ENCODE measurements around the gene RXFP2.
A peak's percentile ranks its signal among the peaks of the same experiment; 100 is the strongest.

The RXFP2 gene, protein sequence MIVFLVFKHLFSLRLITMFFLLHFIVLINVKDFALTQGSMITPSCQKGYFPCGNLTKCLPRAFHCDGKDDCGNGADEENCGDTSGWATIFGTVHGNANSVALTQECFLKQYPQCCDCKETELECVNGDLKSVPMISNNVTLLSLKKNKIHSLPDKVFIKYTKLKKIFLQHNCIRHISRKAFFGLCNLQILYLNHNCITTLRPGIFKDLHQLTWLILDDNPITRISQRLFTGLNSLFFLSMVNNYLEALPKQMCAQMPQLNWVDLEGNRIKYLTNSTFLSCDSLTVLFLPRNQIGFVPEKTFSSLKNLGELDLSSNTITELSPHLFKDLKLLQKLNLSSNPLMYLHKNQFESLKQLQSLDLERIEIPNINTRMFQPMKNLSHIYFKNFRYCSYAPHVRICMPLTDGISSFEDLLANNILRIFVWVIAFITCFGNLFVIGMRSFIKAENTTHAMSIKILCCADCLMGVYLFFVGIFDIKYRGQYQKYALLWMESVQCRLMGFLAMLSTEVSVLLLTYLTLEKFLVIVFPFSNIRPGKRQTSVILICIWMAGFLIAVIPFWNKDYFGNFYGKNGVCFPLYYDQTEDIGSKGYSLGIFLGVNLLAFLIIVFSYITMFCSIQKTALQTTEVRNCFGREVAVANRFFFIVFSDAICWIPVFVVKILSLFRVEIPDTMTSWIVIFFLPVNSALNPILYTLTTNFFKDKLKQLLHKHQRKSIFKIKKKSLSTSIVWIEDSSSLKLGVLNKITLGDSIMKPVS
- total RNA-seq: 0 reads per million in 3 experiments

DNA sequence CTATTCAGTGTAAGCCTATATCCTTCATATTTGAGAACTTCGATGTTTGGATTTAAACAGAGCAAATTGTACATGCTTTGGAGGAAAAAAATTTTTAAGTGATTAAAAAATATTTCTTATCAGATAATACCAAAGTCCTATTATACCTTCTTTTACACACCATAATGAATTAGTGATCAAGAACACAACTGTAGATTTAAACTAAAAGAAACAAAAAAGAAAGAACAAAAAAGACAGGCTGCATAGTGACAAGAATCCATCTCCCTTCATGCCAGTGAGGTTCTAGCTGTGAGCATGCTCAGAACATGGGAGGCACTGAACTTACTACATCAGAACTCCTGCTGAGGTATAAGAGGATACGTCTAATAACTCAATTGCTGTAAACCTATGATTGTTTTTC, at the start of gene RXFP2:
Gene RXFP2 (plus strand): TSS at position 301 of the 400 bp plus-strand sequence. CDS start 87 bp downstream, at position 388.
- no peak for DNase-seq

DNA sequence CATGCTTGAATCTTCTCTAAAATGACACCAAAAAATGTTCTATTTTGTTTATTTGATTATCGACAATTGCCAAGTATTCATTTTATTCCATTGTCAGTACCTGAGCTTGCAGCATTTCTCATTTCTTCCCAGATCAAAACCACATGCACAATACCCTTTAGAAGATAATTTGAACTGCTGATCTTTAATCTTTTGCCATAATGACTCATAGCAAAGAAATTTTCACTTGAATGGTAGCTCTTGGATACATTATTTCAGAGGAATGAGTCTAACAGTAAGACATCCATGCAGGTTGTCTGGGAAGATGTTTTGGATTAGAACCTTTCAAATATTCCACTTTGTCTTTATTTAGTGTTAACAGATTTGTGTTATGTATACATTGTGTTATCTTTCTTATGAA, 42.0 kb upstream of the RXFP2 start:
- DNase-seq: no peak

DNA sequence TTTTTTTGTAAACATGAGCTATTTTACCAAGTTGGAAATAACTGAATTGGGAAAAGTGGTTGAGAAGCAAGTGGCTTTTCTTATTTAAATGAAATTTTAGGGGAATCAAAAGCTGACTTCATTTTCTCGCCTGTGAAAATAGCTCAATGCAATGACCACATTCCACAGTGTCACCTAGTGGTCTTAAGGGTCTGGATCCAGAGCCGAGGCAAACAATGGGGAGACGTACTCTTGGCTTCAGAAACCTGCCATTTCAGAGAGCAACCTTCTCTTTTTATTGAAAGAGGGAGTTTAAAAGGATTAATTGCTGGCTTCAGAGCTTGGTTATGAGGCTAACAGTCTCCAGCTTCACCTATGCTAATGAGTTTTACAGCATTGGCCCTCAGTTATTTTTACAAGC, 39.7 kb upstream of the RXFP2 start:
- no peak for DNase-seq

DNA sequence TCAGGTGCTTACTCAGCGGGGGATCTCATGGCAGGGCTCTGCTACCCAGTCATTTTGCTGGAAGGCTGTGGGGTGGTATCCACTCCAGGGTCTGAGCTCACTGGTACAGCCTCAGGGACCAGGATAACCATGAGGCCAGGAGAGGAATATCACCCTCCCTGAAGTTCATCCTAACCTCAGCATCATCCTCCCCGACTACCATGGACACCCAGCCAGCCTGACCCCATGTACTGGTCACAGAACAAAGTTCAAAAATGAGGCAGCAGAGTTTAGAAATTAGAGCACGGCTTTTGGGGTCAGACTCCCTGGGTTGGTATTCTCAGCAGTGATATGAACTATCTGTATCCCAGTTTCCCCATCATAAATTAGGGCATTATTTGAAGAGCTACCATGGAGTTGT, 35.5 kb upstream of the RXFP2 start:
- no peak for DNase-seq

DNA sequence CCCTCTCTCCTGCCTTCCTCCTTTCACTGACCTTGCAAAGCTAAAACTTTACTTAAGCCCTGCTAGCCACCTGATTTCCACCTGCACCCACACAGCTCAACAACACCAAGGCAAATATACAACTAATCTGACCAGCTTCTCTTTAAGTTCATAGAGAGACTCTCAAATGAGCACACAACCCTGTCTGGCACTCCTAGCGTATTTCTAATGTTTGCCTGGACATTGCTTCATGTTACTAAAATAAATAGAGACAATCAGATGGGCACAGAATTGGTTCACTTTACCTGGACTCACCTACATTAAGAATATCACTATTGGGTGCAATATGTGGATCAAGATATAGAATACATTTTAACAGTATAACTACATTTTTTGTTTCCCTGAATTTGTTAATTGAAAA, 33.2 kb upstream of the RXFP2 start:
- DNase-seq: no peak

DNA sequence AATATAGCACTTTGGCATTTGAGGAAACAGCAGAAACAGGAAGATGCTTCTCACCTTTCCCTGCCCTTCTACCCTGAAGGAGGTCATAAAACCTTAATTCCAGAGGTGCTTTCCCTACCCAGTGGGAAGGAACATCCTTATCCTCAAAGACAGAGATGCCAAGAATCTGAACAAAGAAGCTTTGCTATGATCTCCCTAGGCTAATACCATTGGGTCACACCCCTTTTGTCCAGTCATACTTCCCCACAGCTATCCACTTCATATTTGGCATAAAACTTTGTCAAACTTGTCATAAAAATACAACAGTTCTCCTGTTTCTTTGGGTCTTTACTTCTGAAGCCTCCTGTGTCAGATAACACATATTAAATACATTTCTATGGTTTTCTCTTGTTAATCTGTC, 21.7 kb upstream of the RXFP2 start:
- no peak for DNase-seq

DNA sequence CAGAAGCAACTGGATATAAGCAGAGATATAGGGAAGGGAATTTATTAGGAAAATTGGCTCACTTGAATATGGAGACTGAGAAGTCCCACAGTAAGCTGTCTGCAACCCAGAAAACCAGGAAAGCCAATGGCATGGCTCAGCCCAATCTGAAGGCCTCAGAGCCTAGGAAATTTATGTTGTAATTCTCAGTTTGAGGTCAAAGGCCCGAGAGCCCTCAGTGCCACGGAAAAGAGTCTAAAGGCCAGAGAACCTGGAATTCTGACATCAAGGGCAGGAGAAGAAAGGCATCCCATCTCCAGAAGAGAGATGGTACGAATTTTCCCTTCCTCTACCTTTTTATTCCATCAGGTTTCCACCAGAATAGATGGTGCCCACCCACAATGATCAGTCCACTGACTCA, 20.1 kb upstream of the RXFP2 start:
- DNase-seq: no peak

DNA sequence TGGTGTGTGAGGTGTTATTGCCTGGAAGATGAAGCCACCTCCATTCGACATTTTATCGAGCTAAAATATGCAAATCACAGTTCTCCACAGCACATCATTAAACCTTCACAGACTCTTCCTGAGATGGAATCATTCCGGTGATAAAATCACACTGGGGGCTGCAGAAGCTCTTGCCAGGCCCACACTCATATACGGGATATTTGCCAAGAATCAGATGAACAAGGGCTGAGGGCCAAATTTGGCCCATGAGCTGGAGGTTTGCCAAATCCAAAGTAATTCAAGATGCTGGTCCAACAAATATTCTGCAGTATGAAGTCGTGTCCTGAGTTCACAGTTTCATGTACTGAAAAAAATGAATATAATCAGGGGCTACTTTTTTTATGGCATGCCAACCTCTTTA, 16.7 kb upstream of the RXFP2 start:
- DNase-seq: no peak

DNA sequence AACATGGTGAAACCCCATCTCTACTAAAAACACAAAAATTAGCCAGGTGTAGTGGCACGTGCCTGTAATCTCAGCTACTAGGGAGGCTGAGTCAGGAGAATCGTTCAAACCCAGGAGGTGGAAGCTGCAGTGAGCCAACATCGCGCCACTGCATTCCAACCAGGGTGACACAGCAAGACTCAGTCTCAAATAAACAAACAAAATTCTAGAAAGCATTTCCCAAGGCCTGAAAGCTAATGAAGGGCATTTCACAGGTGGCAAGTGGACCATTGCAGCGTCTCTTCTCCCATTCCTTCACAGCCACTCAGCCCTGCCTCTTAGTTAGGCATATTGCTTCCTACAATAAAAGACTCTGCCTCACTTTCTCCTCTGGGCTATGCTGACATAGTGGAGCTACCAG, 13.5 kb upstream of the RXFP2 start:
- no peak for DNase-seq

DNA sequence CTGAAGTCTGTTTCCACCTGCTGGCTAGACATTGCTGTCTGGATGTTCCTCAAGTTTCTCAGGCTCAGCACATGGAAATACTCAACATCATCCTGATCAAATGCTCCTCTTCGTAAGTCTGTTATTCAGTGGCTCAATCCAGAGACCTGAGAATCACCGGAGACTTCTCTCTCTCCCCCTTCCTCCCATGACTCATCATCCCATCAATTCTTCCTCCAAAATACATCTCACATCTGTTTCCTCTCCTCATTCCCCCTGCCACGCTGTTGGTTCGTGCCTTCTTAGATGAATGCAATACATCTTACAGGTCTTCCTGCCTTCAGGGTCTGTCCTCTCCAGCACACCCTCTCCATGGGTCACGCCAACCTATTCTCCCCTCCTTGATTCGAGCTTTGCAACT, 7.4 kb upstream of the RXFP2 start:
- no peak for DNase-seq

DNA sequence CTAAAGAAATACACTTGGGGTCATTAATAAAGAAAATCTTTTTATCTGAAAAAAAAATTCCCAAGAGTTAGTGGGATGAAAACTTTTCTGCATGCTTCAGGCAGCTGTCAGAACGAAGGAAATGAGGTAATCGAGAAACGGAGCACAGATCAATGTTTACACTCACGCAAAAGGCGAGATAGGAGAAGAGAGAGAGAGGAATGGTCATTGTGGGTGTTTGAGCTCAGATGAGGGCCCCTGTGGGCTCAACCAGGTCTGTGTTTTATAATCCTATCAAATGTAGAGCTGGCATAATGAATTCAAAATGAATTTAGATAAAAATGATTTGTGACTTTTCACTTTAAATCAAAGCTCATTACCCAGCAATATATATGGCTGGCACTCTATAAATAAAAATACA, 6.3 kb upstream of the RXFP2 start:
- no peak for DNase-seq

DNA sequence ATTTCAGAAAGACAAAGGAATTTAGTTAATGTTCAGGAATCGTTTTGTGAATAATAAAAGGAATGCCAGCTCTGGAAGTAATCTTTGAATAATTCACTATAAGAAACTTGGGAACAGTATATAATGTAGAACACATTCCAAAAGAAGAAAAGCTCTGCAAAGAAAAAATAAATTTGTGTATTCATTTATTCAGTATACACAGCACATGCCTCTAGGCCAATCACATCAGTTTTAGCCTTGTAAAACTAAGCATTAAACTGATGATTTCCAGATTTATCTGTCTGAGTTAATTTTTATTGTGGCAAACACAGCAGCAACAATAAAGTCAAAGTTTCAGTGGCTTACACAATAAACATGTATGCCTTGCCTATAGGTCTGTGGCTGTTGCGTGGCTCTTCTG, 5.7 kb upstream of the RXFP2 start:
- no peak for DNase-seq

DNA sequence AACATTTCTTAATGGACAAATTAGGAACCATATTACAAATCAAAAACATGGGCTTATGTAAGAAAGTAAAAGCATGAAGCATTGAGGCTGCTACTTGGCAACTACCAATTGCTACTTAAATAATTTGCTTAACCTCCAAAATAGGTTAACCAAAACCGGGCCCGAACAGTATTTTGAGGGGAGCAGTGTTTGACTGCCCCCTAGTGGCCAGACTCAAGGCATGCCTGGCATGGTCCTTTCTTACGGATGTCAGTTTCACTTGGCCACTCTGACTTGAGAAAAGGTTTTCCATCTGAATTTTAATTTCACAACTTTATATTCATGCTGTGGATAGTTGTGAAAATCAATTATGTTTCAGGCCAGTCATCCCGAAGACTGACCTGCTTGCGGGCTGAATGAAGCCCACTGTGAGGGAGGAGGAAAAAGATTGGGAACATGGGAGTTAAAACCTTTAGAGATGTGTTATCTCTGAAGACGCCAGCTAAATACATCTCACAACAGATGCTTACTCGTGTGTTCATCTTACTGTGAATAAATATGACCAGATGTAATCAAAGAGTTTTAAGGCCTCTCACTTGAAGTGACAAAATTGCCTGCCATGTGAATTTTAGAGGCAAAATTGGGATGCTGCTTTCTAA, 2.9 kb downstream of the RXFP2 start:
- peak; percentile 46 for DNase-seq

DNA sequence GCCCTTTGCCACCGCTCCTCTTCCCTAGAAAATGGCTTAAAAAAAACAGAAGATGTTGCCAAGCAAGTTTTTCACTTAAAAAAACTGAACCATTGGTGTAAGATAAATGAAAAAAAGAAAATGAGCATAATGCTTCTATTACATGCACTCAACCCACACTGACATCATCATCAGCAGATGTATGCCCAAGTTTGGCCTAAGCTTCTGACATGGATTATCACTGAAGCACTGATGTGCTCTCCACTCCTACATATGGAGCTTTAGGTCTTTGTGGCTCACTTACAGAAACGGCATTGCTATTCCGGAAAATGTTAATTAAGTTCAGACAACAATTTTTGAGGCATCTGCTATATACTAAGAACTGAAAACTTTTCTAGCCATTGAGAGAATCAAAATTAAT, 8.0 kb downstream of the RXFP2 start:
- DNase-seq: no peak

DNA sequence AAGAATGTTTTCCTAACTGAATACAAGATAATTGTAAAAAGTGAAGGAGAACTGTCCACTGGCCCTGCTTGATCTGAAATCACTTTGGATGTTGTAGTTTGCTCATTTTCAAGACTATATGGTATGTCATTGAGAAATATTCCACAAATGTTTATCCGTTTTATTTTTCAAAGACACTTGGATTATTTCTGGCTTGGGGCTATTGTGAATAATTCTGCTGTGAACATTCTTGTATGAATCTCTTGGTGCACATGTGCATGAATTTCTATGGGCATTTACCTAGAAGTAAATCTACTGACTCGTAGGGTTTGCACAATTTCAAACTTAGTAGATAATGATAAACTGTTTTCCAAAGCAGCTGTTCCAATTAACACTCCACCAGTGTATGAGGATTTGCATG, 8.6 kb downstream of the RXFP2 start:
- DNase-seq: no peak

DNA sequence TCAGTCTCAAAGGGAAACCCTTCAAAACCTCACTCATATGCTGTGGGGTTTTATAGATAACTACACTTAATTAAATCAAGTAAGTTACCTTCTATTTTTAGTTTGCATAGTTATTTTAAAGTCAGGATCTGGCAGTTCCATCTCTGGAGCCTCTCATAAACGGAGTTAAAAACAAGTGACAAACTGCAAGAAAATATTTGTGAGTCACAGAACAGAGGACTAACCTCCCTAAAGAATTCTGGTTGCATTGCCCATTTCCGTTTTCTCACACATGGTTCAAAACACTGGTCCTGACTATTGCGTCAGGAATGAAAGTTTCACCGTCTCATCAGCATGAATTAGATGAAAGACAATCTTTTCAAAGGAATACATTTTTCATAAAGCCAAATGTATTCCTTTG, 10.6 kb downstream of the RXFP2 start:
- DNase-seq: no peak

DNA sequence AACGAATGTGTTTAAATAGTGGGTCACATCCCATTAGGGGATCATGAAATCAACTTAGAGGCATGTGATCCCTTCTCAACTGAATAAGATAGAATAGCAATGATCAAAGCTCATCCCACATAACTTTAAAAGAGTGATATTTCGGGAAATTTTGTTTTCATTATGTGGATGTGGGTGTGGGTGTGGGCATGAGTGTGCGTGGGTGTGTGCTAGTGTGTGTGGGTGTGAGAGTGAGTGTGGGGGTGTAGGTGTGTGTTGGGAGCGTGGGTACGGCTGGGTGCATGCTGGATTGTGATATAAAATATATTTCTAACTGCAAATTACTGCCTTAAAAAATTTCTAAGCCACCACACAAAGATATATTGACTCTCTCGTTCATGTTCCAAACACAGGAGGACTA, 15.9 kb downstream of the RXFP2 start:
- no peak for DNase-seq

DNA sequence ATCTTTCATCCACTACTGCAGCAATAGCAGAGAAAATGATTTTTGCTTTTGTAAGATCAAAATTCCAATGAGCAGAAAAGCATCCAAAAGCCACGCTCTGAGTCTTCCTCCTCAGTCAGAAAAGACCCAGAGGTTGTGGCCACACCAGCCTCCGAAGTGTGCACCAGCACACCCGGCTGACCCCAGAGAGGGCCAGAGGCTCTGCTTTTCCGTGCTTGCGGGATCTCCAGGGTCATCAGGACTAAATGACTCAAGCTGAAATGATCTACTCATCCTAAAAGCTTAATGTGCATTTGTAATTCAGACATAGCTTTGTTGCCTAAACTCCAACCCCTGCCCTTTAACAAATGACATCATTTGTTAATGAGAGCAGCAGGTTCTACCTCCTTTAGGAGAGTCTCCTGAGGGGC, 16.5 kb downstream of the RXFP2 start:
- DNase-seq: no peak

DNA sequence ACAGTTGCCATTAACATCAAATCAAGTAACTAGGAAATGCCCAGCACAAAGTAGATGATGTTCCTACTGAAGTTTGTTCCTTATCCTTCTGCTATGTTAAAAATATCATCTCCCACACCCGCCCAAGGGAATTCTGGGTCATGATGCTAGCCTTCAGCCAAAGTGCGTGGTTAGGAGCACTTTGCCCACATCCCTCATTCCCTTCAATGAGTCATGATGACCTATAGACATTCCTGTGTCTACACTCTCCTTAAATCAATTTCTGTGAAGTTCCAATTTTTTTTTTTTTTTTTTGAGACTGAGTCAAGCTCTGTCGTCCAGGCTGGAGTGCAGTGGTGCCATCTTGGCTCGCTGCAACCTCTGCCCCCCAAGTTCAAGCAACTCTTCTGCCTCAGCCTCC, 17.0 kb downstream of the RXFP2 start:
- no peak for DNase-seq

DNA sequence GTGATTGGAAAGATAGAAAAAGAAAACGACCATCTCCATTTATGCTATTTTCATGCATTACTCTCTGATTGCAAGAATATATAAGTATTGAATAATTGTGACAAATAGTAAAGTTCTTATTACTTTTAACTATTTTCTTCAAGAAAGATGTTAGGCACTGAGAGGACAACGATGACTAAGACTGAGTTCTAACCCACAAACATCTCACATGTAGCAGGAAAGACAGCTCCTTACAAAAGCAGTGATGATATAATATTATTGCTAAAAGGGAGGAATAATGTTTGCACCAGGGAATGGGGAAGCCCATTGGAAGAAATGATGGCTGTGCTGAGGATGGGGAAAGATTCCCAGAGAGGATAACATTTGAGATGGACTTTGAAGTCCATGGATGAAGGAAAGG, 22.6 kb downstream of the RXFP2 start:
- no peak for DNase-seq

DNA sequence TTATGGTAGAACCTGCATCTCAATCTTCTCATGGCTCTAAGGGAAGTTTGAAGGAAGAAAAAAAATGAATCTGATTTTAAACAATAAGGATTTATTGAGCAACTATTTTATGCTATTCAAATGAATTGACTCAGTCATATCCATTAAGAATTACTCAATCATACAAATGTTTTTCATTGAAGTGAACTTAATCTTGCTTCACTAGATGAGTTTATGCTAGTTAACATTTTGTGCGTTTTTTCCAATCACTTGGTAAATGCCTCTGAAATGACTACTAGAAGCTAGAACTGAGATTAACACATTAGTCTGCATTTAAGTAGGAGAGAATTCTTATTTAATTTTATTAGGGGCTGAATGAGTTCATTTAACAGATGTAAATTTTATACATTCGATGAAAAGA, 25.2 kb downstream of the RXFP2 start:
- DNase-seq: no peak

DNA sequence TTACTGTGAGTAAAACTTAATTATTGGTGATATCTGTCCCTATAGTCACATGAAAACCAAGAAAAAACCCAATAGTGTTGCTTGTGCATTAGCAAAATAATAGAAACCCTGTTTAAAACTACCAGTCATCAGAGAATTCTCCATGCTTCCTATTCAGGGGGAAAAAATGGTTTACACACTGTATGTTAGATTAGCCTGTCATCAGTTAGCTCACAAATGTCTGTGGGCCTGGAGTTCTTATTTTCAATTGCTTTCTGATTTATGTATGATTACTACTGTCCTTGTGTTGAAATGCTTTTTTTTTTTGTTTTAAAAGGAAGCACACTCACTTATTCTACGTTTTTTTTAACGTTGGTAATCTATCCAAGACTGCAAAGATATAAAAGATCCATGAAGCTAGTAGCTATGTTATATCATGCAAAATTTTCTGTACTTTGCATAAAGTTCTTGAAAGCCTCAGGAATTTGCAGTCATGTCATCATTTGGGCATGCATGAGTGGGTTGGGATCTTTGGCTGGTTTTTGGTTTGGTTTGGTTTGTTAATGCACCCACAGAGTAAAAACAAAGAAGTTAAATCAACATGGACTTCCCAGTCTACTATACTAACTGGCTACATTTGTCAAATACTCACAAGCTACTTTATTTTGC, 25.9 kb downstream of the RXFP2 start:
- no peak for DNase-seq

DNA sequence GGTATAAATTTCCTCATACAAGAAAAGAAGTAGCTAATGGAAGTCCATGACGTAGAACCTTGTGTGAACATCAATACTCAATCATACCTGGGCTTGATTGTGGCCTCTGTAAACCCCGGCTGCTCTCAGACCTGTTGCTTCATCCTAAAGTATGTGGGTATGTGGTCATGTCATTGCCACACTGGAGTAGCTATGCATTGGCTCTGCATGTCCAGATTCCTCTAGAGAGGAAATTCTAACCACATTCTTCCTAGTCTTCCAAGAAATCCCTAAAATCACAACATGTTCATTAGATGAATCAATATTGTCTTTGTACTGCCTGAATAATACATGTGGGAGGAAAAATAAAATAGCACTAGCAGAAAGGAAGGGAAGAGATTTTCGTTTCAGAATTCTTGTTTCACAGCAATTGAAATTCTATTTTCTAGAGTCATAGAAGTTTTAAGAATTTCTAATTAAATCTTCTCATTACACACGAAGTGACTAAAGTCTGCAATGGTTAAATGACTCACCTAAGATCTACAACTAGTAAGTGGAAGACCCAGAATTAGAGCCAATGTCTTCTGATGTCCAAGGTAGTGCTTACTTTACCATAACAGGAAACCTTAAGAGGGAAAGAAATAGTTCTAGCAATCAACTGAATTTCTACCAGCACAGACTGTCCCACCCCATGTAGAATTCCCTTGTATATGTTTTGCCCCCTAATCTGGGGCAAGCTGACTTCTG, 28.0 kb downstream of the RXFP2 start:
- DNase-seq: no peak
